ENCODE measurements around the gene OR51B4.

- TF ChIP-seq POLR2AphosphoS5 (IDR thresholded peaks at IDR 0.05) (no peak), CTCF (IDR thresholded peaks at IDR 0.05) (no peak), POLR2A (IDR thresholded peaks at IDR 0.05) (no peak), EP300 (IDR thresholded peaks at IDR 0.05) (no peak)
These were observed 34.6 kb downstream of the OR51B4 start for GRCh38 chr11:5267033-5267563.
